H9 (cell line): ENCODE measurements around the gene USP53. TPM values are rescaled to one million over a fixed set of nuclear protein-coding genes. Genes with fewer than 3 reads are reported as not detected.
A peak's percentile ranks its signal among the peaks of the same experiment; 100 is the strongest.

ENCODE experiments used
- DNase-seq: peaks from one replicate; pipeline ENCODE4 v3.0.0-alpha.2; 2017
- H2AFZ ChIP-seq: one replicate; pipeline ENCODE4 v1.6.1; 2013; ENCODE audit warnings: mild to moderate bottlenecking, low read length, control low read depth, moderate library complexity
- H2AK5ac ChIP-seq: 2 replicates; pipeline ENCODE4 v1.6.1; 2013; ENCODE audit warnings: low read length, control low read depth, mixed read lengths; ENCODE audit not compliant: insufficient read length
- H2BK120ac ChIP-seq: one replicate; pipeline ENCODE4 v1.6.1; 2013; ENCODE audit warnings: low read depth, mild to moderate bottlenecking, low read length, control low read depth, inconsistent platforms; ENCODE audit not compliant: poor library complexity, severe bottlenecking
- H2BK12ac ChIP-seq: 2 replicates; pipeline ENCODE4 v1.6.1; 2013; ENCODE audit warnings: low read length, control low read depth, mixed read lengths, low read depth; ENCODE audit not compliant: insufficient read length
- H2BK15ac ChIP-seq: 2 replicates; pipeline ENCODE4 v1.6.1; 2013; ENCODE audit warnings: low read depth, low read length, control low read depth
- H2BK20ac ChIP-seq: one replicate; pipeline ENCODE4 v1.6.1; 2013; ENCODE audit warnings: low read depth, mild to moderate bottlenecking, low read length, control low read depth, inconsistent platforms; ENCODE audit not compliant: poor library complexity, severe bottlenecking
- H2BK5ac ChIP-seq: 2 replicates; pipeline ENCODE4 v1.6.1; 2013; ENCODE audit warnings: low read length, control low read depth, mixed read lengths; ENCODE audit not compliant: insufficient read length
- H3K14ac ChIP-seq: 2 replicates; pipeline ENCODE4 v1.6.1; 2013; ENCODE audit warnings: low read length, control low read depth; ENCODE audit not compliant: insufficient read depth
- H3K18ac ChIP-seq: 2 replicates; pipeline ENCODE4 v1.6.1; 2013; ENCODE audit warnings: low read depth, mild to moderate bottlenecking, mixed read lengths, low read length, control low read depth; ENCODE audit not compliant: insufficient read length
- H3K23ac ChIP-seq: 2 replicates; pipeline ENCODE4 v1.6.1; 2013; ENCODE audit warnings: low read length, control low read depth, mixed read lengths, low read depth; ENCODE audit not compliant: insufficient read length
- H3K23me2 ChIP-seq: 2 replicates; pipeline ENCODE4 v1.6.1; 2013; ENCODE audit warnings: low read depth, mild to moderate bottlenecking, mixed read lengths, low read length, control low read depth; ENCODE audit not compliant: insufficient read length, poor library complexity, severe bottlenecking
- H3K27ac ChIP-seq: 2 replicates; pipeline ENCODE4 v1.5.1; 2013; ENCODE audit warnings: low read length, control low read depth, mixed read lengths, low read depth; ENCODE audit not compliant: insufficient read length
- H3K27me3 ChIP-seq: 2 replicates; pipeline ENCODE4 v1.6.1; 2013; ENCODE audit warnings: low read length, control low read depth, inconsistent platforms; ENCODE audit not compliant: insufficient read depth
- H3K4ac ChIP-seq: 2 replicates; pipeline ENCODE4 v1.6.1; 2013; ENCODE audit warnings: low read depth, mild to moderate bottlenecking, control low read depth, inconsistent platforms, low read length, moderate library complexity
- H3K4me1 ChIP-seq: 2 replicates; pipeline ENCODE4 v1.6.1; 2013; ENCODE audit warnings: low read length, control low read depth, inconsistent platforms; ENCODE audit not compliant: insufficient read depth
- H3K4me2 ChIP-seq: 2 replicates; pipeline ENCODE4 v1.6.1; 2013; ENCODE audit warnings: low read length, control low read depth, mixed read lengths; ENCODE audit not compliant: insufficient read length, insufficient read depth
- H3K56ac ChIP-seq: 2 replicates; pipeline ENCODE4 v1.6.1; 2013; ENCODE audit warnings: low read depth, mild to moderate bottlenecking, mixed read lengths, low read length, control low read depth; ENCODE audit not compliant: insufficient read length
- H3K79me1 ChIP-seq: 2 replicates; pipeline ENCODE4 v1.6.1; 2013; ENCODE audit warnings: low read depth, mild to moderate bottlenecking, moderate library complexity, low read length, control low read depth, inconsistent platforms; ENCODE audit not compliant: insufficient read depth, poor library complexity, severe bottlenecking
- H3K79me2 ChIP-seq: 2 replicates; pipeline ENCODE4 v1.6.1; 2013; ENCODE audit warnings: low read length, control low read depth, inconsistent platforms; ENCODE audit not compliant: insufficient read depth
- H3K9ac ChIP-seq: 2 replicates; pipeline ENCODE4 v1.6.1; 2013; ENCODE audit warnings: low read length, control low read depth, mixed read lengths; ENCODE audit not compliant: insufficient read length; ENCODE audit errors: extremely low read depth
- H3K9me3 ChIP-seq: one replicate; pipeline ENCODE4 v1.6.1; 2013; ENCODE audit warnings: low read depth, low read length, inconsistent platforms; ENCODE audit not compliant: control insufficient read depth
- H3T11ph ChIP-seq: one replicate; pipeline ENCODE4 v1.6.1; 2013; ENCODE audit warnings: mild to moderate bottlenecking, low read length, control low read depth, inconsistent platforms
- H4K20me1 ChIP-seq: one replicate; pipeline ENCODE4 v1.6.1; 2013; ENCODE audit not compliant: control insufficient read depth, insufficient read length, insufficient read depth
- H4K5ac ChIP-seq: 2 replicates; pipeline ENCODE4 v1.6.1; 2013; ENCODE audit warnings: low read depth, mild to moderate bottlenecking, mixed read lengths, low read length, control low read depth; ENCODE audit not compliant: insufficient read length
- H4K8ac ChIP-seq: replicated peaks from 2 replicates; pipeline ENCODE4 v1.6.1; 2013; ENCODE audit warnings: low read length, control low read depth, mixed read lengths, low read depth; ENCODE audit not compliant: insufficient read length
- H4K91ac ChIP-seq: 2 replicates; pipeline ENCODE4 v1.6.1; 2013; ENCODE audit warnings: low read depth, mild to moderate bottlenecking, moderate library complexity, mixed read lengths, low read length, control low read depth; ENCODE audit not compliant: insufficient read length
- H3K27ac Mint-ChIP-seq, 3 experiments: 2 replicates in 2 of 3; 3 replicates in 1 of 3; pipeline ENCODE4 v1.8.0; 2020 to 2021; ENCODE audit warnings: mixed read lengths in 3 of 3, mild to moderate bottlenecking in 1 of 3, moderate library complexity in 1 of 3
- H3K27me3 Mint-ChIP-seq: 2 replicates; pipeline ENCODE4 v1.8.0; 2021; ENCODE audit warnings: low read depth, mild to moderate bottlenecking, moderate library complexity, mixed read lengths
- H3K36me3 Mint-ChIP-seq, 3 experiments: 2 replicates in 2 of 3; 3 replicates in 1 of 3; pipeline ENCODE4 v1.8.0; 2020 to 2021; ENCODE audit warnings: low read depth in 3 of 3, mixed read lengths in 3 of 3; ENCODE audit not compliant: insufficient read depth in 1 of 3
- H3K4me1 Mint-ChIP-seq, 2 experiments: 2 replicates each; pipeline ENCODE4 v1.8.0; 2020; ENCODE audit warnings: mixed read lengths in 2 of 2
- H3K4me3 Mint-ChIP-seq, 2 experiments: 2 replicates in 1 of 2; 3 replicates in 1 of 2; pipeline ENCODE4 v1.8.0; 2020 to 2021; ENCODE audit warnings: mild to moderate bottlenecking in 2 of 2, mixed read lengths in 2 of 2, moderate library complexity in 1 of 2
- H3K9me3 Mint-ChIP-seq, 2 experiments: 2 replicates in 1 of 2; 3 replicates in 1 of 2; pipeline ENCODE4 v1.8.0; 2020; ENCODE audit warnings: mild to moderate bottlenecking in 2 of 2, mixed read lengths in 2 of 2, moderate library complexity in 1 of 2
- WGBS: extraction: QIAGEN DNeasy Blood & Tissue Kit; methylation state at CpG from one replicate; pipeline ENCODE4 v1.1.7; 2013; ENCODE audit warnings: missing lambda C conversion rate, low lambda C conversion rate, mixed read lengths; ENCODE audit not compliant: insufficient read length; ENCODE audit errors: extremely low coverage; 5-methylcytosine and 5-hydroxymethylcytosine counted together
- total RNA-seq: library from RNA; stranded (reverse); gene quantifications from 2 replicates; pipeline ENCODE4 v1.2.1, GENCODE V29; 2021
- TF ChIP-seq, protein P1 (sequence below): fragments of 200-600 bp; sonication (generic); conservative IDR thresholded peaks from 3 replicates; pipeline ENCODE4 v1.8.0; 2021; ENCODE audit warnings: antibody characterized with exemption, mild to moderate bottlenecking

USP53 gene
- total RNA-seq, 1 experiment from 2014 or later = 18.4 TPM

DNA sequence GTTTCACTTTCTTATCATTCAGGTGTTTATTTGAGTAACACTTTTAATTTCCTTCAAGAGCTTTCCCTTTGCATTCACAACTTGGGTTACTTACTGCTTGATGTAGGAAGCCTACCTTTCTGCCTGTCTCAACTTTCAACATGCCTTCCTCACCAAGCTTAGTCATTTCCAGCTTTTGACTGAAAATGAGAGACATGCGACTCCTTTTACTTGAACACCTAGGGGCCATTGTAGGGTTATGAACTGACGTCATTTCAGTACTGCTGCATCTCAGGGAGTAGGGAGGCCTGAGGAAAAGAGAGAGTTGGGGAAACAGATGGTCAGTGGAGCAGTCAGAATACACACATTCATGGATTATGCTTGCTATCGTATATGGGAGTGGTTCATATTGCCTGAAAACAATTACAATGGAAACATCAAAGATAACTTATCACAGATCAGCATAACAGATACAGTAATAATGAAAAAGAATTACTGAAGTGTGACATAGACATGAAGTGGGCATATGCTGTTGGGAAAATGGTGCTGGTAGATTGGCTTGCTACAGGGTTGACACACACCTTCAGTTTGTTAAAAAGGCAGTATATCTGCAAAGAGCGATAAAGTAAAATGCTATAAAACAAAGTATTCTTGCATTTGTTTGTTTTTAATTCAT is 25.7 kb downstream of the USP53 start:
- Histone ChIP-seq H2BK20ac (no peak overlapping the region), H3K18ac (no peak overlapping the region), H3K4ac (no peak overlapping the region), H3K79me2 (no peaks in the 10 kb centered on the region), H4K5ac (no peak overlapping the region), H3K9ac (no peak overlapping the region), H3T11ph (no peak overlapping the region), H2BK120ac (no peak overlapping the region), H4K8ac (no peak overlapping the region), H3K4me2 (no peak overlapping the region), H4K91ac (no peak overlapping the region), H2AFZ (no peak overlapping the region), H3K27me3 (no peaks in the 10 kb centered on the region), H2AK5ac (no peak overlapping the region), H2BK5ac (no peak overlapping the region), H4K20me1 (no peaks in the 10 kb centered on the region), H3K23me2 (no peaks in the 10 kb centered on the region), H3K23ac (no peak overlapping the region), H3K14ac (no peak overlapping the region), H3K27ac (no peak overlapping the region), H2BK15ac (no peak overlapping the region), H3K4me1 (0 out of 2 replicates have a peak, but pooled peaks cover 4% of the 10 kb centered on the region), H3K56ac (no peak overlapping the region), H3K79me1 (no peaks in the 10 kb centered on the region), H3K9me3 (no peaks in the 10 kb centered on the region), H2BK12ac (no peak overlapping the region)
- Mint-ChIP-seq H3K4me3 (no peak overlapping the region), H3K9me3 (no peaks in the 10 kb centered on the region), H3K27me3 (no peaks in the 10 kb centered on the region), H3K4me1 (peaks cover 25 to 37% of the 10 kb centered on the region in 2 experiments), H3K27ac (peak overlapping the region in 1 of 3 experiments; percentile 7; a peak in 3 of 7 replicates), H3K36me3 (peaks cover 3 to 12% (median 5%) of the 10 kb centered on the region in 3 experiments; a peak in 4 of 7 replicates)
- DNase-seq = no peak
- TF ChIP-seq, protein P1, sequence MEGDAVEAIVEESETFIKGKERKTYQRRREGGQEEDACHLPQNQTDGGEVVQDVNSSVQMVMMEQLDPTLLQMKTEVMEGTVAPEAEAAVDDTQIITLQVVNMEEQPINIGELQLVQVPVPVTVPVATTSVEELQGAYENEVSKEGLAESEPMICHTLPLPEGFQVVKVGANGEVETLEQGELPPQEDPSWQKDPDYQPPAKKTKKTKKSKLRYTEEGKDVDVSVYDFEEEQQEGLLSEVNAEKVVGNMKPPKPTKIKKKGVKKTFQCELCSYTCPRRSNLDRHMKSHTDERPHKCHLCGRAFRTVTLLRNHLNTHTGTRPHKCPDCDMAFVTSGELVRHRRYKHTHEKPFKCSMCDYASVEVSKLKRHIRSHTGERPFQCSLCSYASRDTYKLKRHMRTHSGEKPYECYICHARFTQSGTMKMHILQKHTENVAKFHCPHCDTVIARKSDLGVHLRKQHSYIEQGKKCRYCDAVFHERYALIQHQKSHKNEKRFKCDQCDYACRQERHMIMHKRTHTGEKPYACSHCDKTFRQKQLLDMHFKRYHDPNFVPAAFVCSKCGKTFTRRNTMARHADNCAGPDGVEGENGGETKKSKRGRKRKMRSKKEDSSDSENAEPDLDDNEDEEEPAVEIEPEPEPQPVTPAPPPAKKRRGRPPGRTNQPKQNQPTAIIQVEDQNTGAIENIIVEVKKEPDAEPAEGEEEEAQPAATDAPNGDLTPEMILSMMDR = no peak
- WGBS = no CpG with 5 or more reads among the region's 4 CpGs
